Measurements from ENCODE around the gene ZNF516. TPM values are rescaled to one million over a fixed set of nuclear protein-coding genes. Genes with fewer than 3 reads are reported as not detected.

Gene ZNF516
- total RNA-seq, 1 experiment from 2014 or later = 44.2 TPM

DNA sequence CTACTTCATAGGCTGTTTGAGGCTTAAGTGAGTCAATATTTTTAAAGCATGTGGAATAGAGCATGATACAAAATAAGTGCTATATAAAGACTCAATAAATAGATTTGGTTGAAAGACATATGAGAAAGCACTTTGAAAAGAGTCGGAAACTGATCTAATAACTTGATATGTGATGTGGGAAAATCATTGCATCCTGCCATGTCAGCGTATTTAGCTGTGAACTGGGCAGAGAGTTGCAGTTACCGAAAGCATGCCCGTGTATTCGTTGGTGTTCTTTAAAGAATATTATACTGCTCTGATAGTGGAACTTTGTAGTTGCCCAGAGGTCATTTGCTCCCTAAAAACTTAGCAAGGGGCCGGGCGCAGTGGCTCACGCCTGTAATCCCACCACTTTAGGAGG, 37.8 kb upstream of the ZNF516 start:
- Mint-ChIP-seq H3K36me3 (ENCODE audit: insufficient read depth, unreplicated experiment) (peaks cover 6% of the 10 kb centered on the region), H3K27ac (ENCODE audit: unreplicated experiment) (no peak overlapping the region), H3K4me3 (ENCODE audit: low read depth, unreplicated experiment) (no peak overlapping the region), H3K27me3 (ENCODE audit: unreplicated experiment) (no peaks in the 10 kb centered on the region), H3K4me1 (ENCODE audit: low read depth, unreplicated experiment) (peaks cover 11% of the 10 kb centered on the region), H3K9me3 (ENCODE audit: low read depth, unreplicated experiment) (no peaks in the 10 kb centered on the region)
- intact Hi-C loops (cut with micrococcal nuclease; ENCODE audit: unreplicated experiment) = no loop called here
- CTCF ChIA-PET = no interaction called here
- BruUV-seq (replicated peaks) = no TSS peak
- no peak for TF ChIP-seq CTCF (IDR thresholded peaks at IDR 0.05; ENCODE audit: unreplicated experiment)
- DNase-seq = no peak

DNA sequence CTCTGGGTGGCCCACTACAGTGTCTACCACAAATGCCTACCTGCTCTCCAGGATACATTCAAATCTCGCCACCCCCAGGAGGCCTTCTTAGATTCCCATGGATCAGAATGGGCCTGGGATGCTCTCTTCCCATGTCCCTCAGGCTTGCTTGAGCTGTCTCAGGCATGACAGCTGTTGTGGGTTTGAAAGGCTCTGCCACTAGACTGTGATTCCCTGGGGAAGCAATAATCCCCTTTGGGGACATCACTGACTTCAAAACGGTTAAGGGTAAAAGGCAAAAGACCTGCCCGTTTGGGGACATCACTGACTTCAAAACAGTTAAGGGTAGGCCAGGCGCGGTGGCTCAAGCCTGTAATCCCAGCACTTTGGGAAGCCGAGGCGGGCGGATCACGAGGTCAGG, 35.8 kb upstream of the ZNF516 start:
- no TSS peak for BruUV-seq (replicated peaks)
- CTCF ChIA-PET = no interaction called here
- intact Hi-C loops (cut with micrococcal nuclease; ENCODE audit: unreplicated experiment) = no loop called here
- H3K4me3 Mint-ChIP-seq (ENCODE audit: low read depth, unreplicated experiment) = no peak overlapping the region
- no peak for TF ChIP-seq CTCF (IDR thresholded peaks at IDR 0.05; ENCODE audit: unreplicated experiment)
- H3K27me3 Mint-ChIP-seq (ENCODE audit: unreplicated experiment) = no peaks in the 10 kb centered on the region
- DNase-seq = no peak
- H3K4me1 Mint-ChIP-seq (ENCODE audit: low read depth, unreplicated experiment) = peaks cover 11% of the 10 kb centered on the region
- H3K27ac Mint-ChIP-seq (ENCODE audit: unreplicated experiment) = no peak overlapping the region
- peaks cover 6% of the 10 kb centered on the region for H3K36me3 Mint-ChIP-seq (ENCODE audit: insufficient read depth, unreplicated experiment)
- H3K9me3 Mint-ChIP-seq (ENCODE audit: low read depth, unreplicated experiment) = no peaks in the 10 kb centered on the region

GRCh38 chr18:76530391-76530790, 35.3 kb upstream of the ZNF516 start:
- no TSS peak for BruUV-seq (replicated peaks)
- Mint-ChIP-seq H3K36me3 (ENCODE audit: insufficient read depth, unreplicated experiment) (peaks cover 6% of the 10 kb centered on the region), H3K9me3 (ENCODE audit: low read depth, unreplicated experiment) (no peaks in the 10 kb centered on the region), H3K4me3 (ENCODE audit: low read depth, unreplicated experiment) (no peak overlapping the region), H3K4me1 (ENCODE audit: low read depth, unreplicated experiment) (peaks cover 11% of the 10 kb centered on the region), H3K27ac (ENCODE audit: unreplicated experiment) (no peak overlapping the region), H3K27me3 (ENCODE audit: unreplicated experiment) (no peaks in the 10 kb centered on the region)
- CTCF ChIA-PET = no interaction called here
- intact Hi-C loops (cut with micrococcal nuclease; ENCODE audit: unreplicated experiment) = no loop called here
- no peak for DNase-seq
- TF ChIP-seq CTCF (IDR thresholded peaks at IDR 0.05; ENCODE audit: unreplicated experiment) = no peak

GRCh38 chr18:76529433-76529811, 34.4 kb upstream of the ZNF516 start:
- CTCF ChIA-PET = interaction anchor here (1.3 kb wide), 1 partner anchor 9 kb away, joined by 3 read pairs; no protein-coding TSS in a partner anchor
- Mint-ChIP-seq H3K9me3 (ENCODE audit: low read depth, unreplicated experiment) (no peaks in the 10 kb centered on the region), H3K36me3 (ENCODE audit: insufficient read depth, unreplicated experiment) (peaks cover 12% of the 10 kb centered on the region), H3K4me1 (ENCODE audit: low read depth, unreplicated experiment) (peaks cover 11% of the 10 kb centered on the region), H3K4me3 (ENCODE audit: low read depth, unreplicated experiment) (peak overlapping the region; percentile 60), H3K27me3 (ENCODE audit: unreplicated experiment) (no peaks in the 10 kb centered on the region), H3K27ac (ENCODE audit: unreplicated experiment) (no peak overlapping the region)
- DNase-seq = no peak
- TF ChIP-seq CTCF (IDR thresholded peaks at IDR 0.05; ENCODE audit: unreplicated experiment) = no peak
- intact Hi-C loops (cut with micrococcal nuclease; ENCODE audit: unreplicated experiment) = no loop called here
- no TSS peak for BruUV-seq (replicated peaks)

All from Calu3 (cell line).